SU-DHL-6 (cell line): ENCODE results near the gene TTC39C.

ENCODE experiments used
- H2AFZ ChIP-seq: fragments of 200-600 bp; sonication (generic); 2 replicates; pipeline ENCODE4 v1.6.1; 2014; ENCODE audit warnings: low read depth, mild to moderate bottlenecking, moderate library complexity, mixed read lengths, antibody characterized with exemption, low read length; ENCODE audit not compliant: severe bottlenecking
- H3F3A ChIP-seq: fragments of 200-600 bp; shearing (Covaris generic); 2 replicates; pipeline ENCODE4 v1.6.0; 2016; ENCODE audit warnings: antibody characterized with exemption, mild to moderate bottlenecking; ENCODE audit not compliant: insufficient read depth
- H3K27ac ChIP-seq: fragments of 200-600 bp; sonication (generic); 2 replicates; pipeline ENCODE4 v1.5.1; 2016; ENCODE audit warnings: low read depth, mild to moderate bottlenecking, low read length, moderate library complexity, mixed read lengths
- H3K27me3 ChIP-seq: fragments of 200-600 bp; sonication (generic), shearing (Covaris generic); 2 replicates; pipeline ENCODE4 v1.6.0; 2014; ENCODE audit warnings: mild to moderate bottlenecking, low read length
- H3K36me3 ChIP-seq: fragments of 200-600 bp; sonication (generic); 2 replicates; pipeline ENCODE4 v1.6.1; 2014; ENCODE audit warnings: mild to moderate bottlenecking, low read length, mixed read lengths
- H3K4me2 ChIP-seq: fragments of 300-600, 200-600 bp; shearing (Covaris generic), sonication (generic); 2 replicates; pipeline ENCODE4 v1.6.0; 2014; ENCODE audit warnings: low read length, low read depth, mild to moderate bottlenecking; ENCODE audit not compliant: poor library complexity, severe bottlenecking
- H3K4me3 ChIP-seq: fragments of 200-600 bp; sonication (generic); 2 replicates; pipeline ENCODE4 v1.5.1; 2014; ENCODE audit warnings: antibody characterized with exemption, low read length, mild to moderate bottlenecking, mixed read lengths; ENCODE audit not compliant: insufficient read depth, poor library complexity, severe bottlenecking
- H3K79me2 ChIP-seq: fragments of 200-600 bp; sonication (generic); 2 replicates; pipeline ENCODE4 v1.6.1; 2014; ENCODE audit warnings: mild to moderate bottlenecking, low read length, moderate library complexity; ENCODE audit not compliant: insufficient read depth
- H3K9ac ChIP-seq: fragments of 200-600 bp; sonication (generic); 2 replicates; pipeline ENCODE4 v1.7.0; 2014; ENCODE audit warnings: mild to moderate bottlenecking, low read length
- H3K9me2 ChIP-seq: fragments of 200-600 bp; sonication (generic); replicated peaks from 2 replicates; pipeline ENCODE4 v1.6.1; 2014; ENCODE audit warnings: low read length; ENCODE audit not compliant: insufficient read depth
- H3K9me3 ChIP-seq: fragments of 200-600 bp; sonication (generic); 2 replicates; pipeline ENCODE4 v1.6.1; 2014; ENCODE audit warnings: low read length, mixed read lengths; ENCODE audit not compliant: insufficient read depth
- H4K20me1 ChIP-seq: fragments of 200-600 bp; sonication (generic); 2 replicates; pipeline ENCODE4 v1.6.1; 2014; ENCODE audit warnings: low read depth, mild to moderate bottlenecking, antibody characterized with exemption, low read length, moderate library complexity, mixed read lengths
- CTCF ChIP-seq: fragments of 200-600 bp; sonication (generic); IDR thresholded peaks from one replicate; pipeline ENCODE4 v1.5.1; 2017; ENCODE audit warnings: antibody characterized with exemption, mild to moderate bottlenecking, low read length, moderate library complexity; ENCODE audit not compliant: insufficient read depth, poor library complexity, severe bottlenecking
- EZH2phosphoT487 ChIP-seq: fragments of 200-600 bp; sonication (generic), shearing (Covaris generic); conservative IDR thresholded peaks from 2 replicates; pipeline ENCODE4 v1.6.1; 2018; ENCODE audit warnings: mild to moderate bottlenecking, antibody characterized with exemption, low read length, moderate library complexity, mixed read lengths

Gene TTC39C

GRCh38 chr18:24161304-24161703 is 146.8 kb downstream of the TTC39C start:
- Histone ChIP-seq H3K27ac (no peak overlapping the region), H3K9me2 (no peaks in the 10 kb centered on the region), H3K4me2 (no peak overlapping the region), H3K79me2 (no peaks in the 10 kb centered on the region), H3K27me3 (no peaks in the 10 kb centered on the region), H3K36me3 (no peaks in the 10 kb centered on the region), H3K4me3 (no peak overlapping the region), H4K20me1 (no peaks in the 10 kb centered on the region), H3K9me3 (no peaks in the 10 kb centered on the region), H3K9ac (no peak overlapping the region), H2AFZ (no peak overlapping the region), H3F3A (no peaks in the 10 kb centered on the region)
- TF ChIP-seq CTCF, result no peak

GRCh38 chr18:24168496-24168895 is 153.9 kb downstream of the TTC39C start:
- H3K4me3 ChIP-seq, result no peak overlapping the region
- no peaks in the 10 kb centered on the region for H3K27me3 ChIP-seq
- H3K9me3 ChIP-seq, result no peaks in the 10 kb centered on the region
- no peaks in the 10 kb centered on the region for H3F3A ChIP-seq
- H3K9ac ChIP-seq, result no peak overlapping the region
- no peaks in the 10 kb centered on the region for H3K79me2 ChIP-seq
- H3K9me2 ChIP-seq, result no peaks in the 10 kb centered on the region
- no peak overlapping the region for H3K27ac ChIP-seq
- H3K4me2 ChIP-seq, result no peak overlapping the region
- TF ChIP-seq CTCF, result no peak
- no peak for TF ChIP-seq EZH2phosphoT487
- H2AFZ ChIP-seq, result no peak overlapping the region
- no peaks in the 10 kb centered on the region for H4K20me1 ChIP-seq
- no peaks in the 10 kb centered on the region for H3K36me3 ChIP-seq

GRCh38 chr18:24170360-24170759 is 155.8 kb downstream of the TTC39C start:
- Histone ChIP-seq H2AFZ (no peak overlapping the region), H3K9me3 (no peaks in the 10 kb centered on the region), H3K27me3 (no peaks in the 10 kb centered on the region), H3K4me3 (no peak overlapping the region), H3K9ac (no peak overlapping the region), H4K20me1 (no peaks in the 10 kb centered on the region), H3K9me2 (no peaks in the 10 kb centered on the region), H3K4me2 (no peak overlapping the region), H3K36me3 (no peaks in the 10 kb centered on the region), H3F3A (no peaks in the 10 kb centered on the region), H3K27ac (no peak overlapping the region), H3K79me2 (no peaks in the 10 kb centered on the region)
- TF ChIP-seq CTCF, result no peak
- no peak for TF ChIP-seq EZH2phosphoT487

- H3K79me2 ChIP-seq, result no peaks in the 10 kb centered on the region
- no peaks in the 10 kb centered on the region for H3K9me2 ChIP-seq
- H3K27me3 ChIP-seq, result no peaks in the 10 kb centered on the region
- H3K9me3 ChIP-seq, result no peaks in the 10 kb centered on the region
- no peak overlapping the region for H3K4me3 ChIP-seq
- H4K20me1 ChIP-seq, result no peaks in the 10 kb centered on the region
- H3F3A ChIP-seq, result no peaks in the 10 kb centered on the region
- no peak for TF ChIP-seq EZH2phosphoT487
- no peak for TF ChIP-seq CTCF
- H2AFZ ChIP-seq, result no peak overlapping the region
- H3K36me3 ChIP-seq, result no peaks in the 10 kb centered on the region
- no peak overlapping the region for H3K9ac ChIP-seq
- no peak overlapping the region for H3K27ac ChIP-seq
- H3K4me2 ChIP-seq, result no peak overlapping the region
Measured at GRCh38 chr18:24173997-24174396, 159.4 kb downstream of the TTC39C start.
